Adrenal gland (tissue), 12 donors: ENCODE measurements around the gene DLAT. TPM values are rescaled to one million over a fixed set of nuclear protein-coding genes. Genes with fewer than 3 reads are reported as not detected.

ENCODE experiments used
- DNase-seq, 7 donors: peaks; one replicate each; pipeline ENCODE4 v3.0.0-alpha.2; 2019 to 2020
- H3K27ac ChIP-seq, 5 donors: fragments of 200-600 bp; sonication (generic) in 4 of 5; 1 replicate in 3 of 5; 2 replicates in 2 of 5; pipeline versions ENCODE4 v1.5.1 to v1.8.0; 2016 to 2020; ENCODE audit warnings: mild to moderate bottlenecking in 1 of 5
- H3K27me3 ChIP-seq: fragments of 200-600 bp; 2 replicates; pipeline ENCODE4 v1.8.0; 2021
- H3K36me3 ChIP-seq, 2 donors: fragments of 200-600 bp; replicated peaks in 1 of 2; 1 replicate in 1 of 2; 2 replicates in 1 of 2; pipeline versions ENCODE4 v1.5.1 to v1.8.0; 2018 to 2022
- H3K4me1 ChIP-seq, 2 donors: fragments of 200-600 bp; replicated peaks in 1 of 2; 1 replicate in 1 of 2; 2 replicates in 1 of 2; pipeline versions ENCODE4 v1.5.1 to v1.8.0; 2018 to 2021
- H3K4me3 ChIP-seq, 4 donors: fragments of 200-600 bp; sonication (generic) in 3 of 4; one replicate each; pipeline ENCODE4 v1.5.1; 2016 to 2018
- H3K9me3 ChIP-seq, 3 donors: fragments of 200-600 bp; sonication (generic) in 1 of 3; replicated peaks in 1 of 3; 1 replicate in 2 of 3; 2 replicates in 1 of 3; pipeline versions ENCODE4 v1.5.1 to v1.8.0; 2016 to 2021
- POLR2A ChIP-seq, 2 donors: fragments of 450-650 bp; IDR thresholded peaks; one replicate each; pipeline ENCODE4 v1.6.1; 2017; ENCODE audit warnings: antibody characterized with exemption in 2 of 2, mild to moderate bottlenecking in 2 of 2, moderate library complexity in 1 of 2
- WGBS, 4 donors: extraction: QIAGEN DNeasy Blood & Tissue Kit in 2 of 4; methylation state at CpG; one replicate each; pipeline versions ENCODE4 v1.1.5 to v1.1.7; 2013 to 2017; 5-methylcytosine and 5-hydroxymethylcytosine counted together
- intact Hi-C, 2 donors: fragments of 100-400 bp; cut with DNase I; formaldehyde crosslinking; loops; one replicate each; pipeline versions ENCODE4 v1.14.1 to v1.15.0; 2022 to 2023
- polyA plus RNA-seq, 3 donors: library from polyadenylated mRNA; stranded (reverse); fragments of 200-250 nt in 2 of 3; fragments of 350-450 nt in 1 of 3; fragmentation: Illumina TruSeq in 1 of 3; extraction: RNeasy Lipid Tissue Mini Kit (QIAGEN cat#74804) in 1 of 3; gene quantifications; one replicate each; pipeline ENCODE4 v1.2.3, GENCODE V29; 2013 to 2014
- total RNA-seq, 9 donors: library from RNA; depleted of rRNA in 4 of 9; stranded (reverse); fragments of >200 nt in 4 of 9; fragments of 120-200 nt in 1 of 9; fragmentation: NEBNext Ultra II Directional in 1 of 9; extraction: Animal tissue kit (Norgen Biotek cat#: 25700) in 1 of 9; gene quantifications; one replicate each; pipeline versions ENCODE4 v1.1.0 to v1.2.4, GENCODE V29; 2013 to 2023
- TF ChIP-seq, protein P1 (sequence below), 6 experiments: fragments of 450-650 bp in 4 of 6; fragments of 200-600 bp in 2 of 6; sonication (generic) in 1 of 6; IDR thresholded peaks; 1 replicate in 5 of 6; 2 replicates in 1 of 6; pipeline versions ENCODE4 v1.5.1 to v1.8.0; 2016 to 2021; ENCODE audit warnings: antibody characterized with exemption in 6 of 6, mild to moderate bottlenecking in 2 of 6, moderate library complexity in 1 of 6
- donor health status: healthy with polysubstance abuse.
- donor health status: Bipolar disorder and iron deficiency.
- donor health status: DM: yes; HTN: yes; CAD: no.
- donor health status: DM: no; HTN: no; CAD: no.
- donor health status: DM: no; HTN: no; CAD: no.
- donor health status: DM: yes; HTN: yes; CAD: no.

Gene DLAT
- total and polyA plus RNA-seq, 12 donors: 7.6 to 95.1 (median 28.6) TPM

DNA sequence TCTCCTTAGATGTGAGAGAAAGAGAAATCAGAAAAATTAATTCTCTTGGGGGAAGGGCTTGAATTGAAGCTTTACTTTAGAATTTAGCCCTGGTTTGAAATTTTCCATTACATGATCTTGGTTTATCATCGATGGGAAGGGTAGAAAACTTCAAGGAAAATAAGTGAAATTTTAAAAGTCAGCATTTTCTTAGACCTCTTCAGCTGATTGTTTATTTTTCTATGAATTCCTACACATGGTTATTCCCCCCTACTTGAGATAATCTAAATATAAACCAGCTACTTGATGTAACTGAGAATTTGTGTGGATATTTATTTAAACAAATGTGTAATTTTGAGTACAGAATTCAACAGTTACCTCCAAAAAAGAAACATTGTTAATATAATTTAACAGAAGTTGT, 37.7 kb downstream of the DLAT start:
- no peak for TF ChIP-seq POLR2A (IDR thresholded peaks at IDR 0.05)
- TF ChIP-seq, protein P1, sequence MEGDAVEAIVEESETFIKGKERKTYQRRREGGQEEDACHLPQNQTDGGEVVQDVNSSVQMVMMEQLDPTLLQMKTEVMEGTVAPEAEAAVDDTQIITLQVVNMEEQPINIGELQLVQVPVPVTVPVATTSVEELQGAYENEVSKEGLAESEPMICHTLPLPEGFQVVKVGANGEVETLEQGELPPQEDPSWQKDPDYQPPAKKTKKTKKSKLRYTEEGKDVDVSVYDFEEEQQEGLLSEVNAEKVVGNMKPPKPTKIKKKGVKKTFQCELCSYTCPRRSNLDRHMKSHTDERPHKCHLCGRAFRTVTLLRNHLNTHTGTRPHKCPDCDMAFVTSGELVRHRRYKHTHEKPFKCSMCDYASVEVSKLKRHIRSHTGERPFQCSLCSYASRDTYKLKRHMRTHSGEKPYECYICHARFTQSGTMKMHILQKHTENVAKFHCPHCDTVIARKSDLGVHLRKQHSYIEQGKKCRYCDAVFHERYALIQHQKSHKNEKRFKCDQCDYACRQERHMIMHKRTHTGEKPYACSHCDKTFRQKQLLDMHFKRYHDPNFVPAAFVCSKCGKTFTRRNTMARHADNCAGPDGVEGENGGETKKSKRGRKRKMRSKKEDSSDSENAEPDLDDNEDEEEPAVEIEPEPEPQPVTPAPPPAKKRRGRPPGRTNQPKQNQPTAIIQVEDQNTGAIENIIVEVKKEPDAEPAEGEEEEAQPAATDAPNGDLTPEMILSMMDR (IDR thresholded peaks at IDR 0.05): no peak
- no peak overlapping the region for H3K4me3 ChIP-seq
- no peaks in the 10 kb centered on the region for H3K4me1 ChIP-seq
- 71 to 83% (median 77%) methylated on average over 1 of the region's 1 CpG for WGBS, 4 donors
- no peak for DNase-seq
- no peaks in the 10 kb centered on the region for H3K9me3 ChIP-seq
- intact Hi-C loops: no loop called here
- H3K27me3 ChIP-seq: no peaks in the 10 kb centered on the region
- H3K27ac ChIP-seq: no peak overlapping the region
- peaks cover 0 to 34% of the 10 kb centered on the region in 2 donors for H3K36me3 ChIP-seq

DNA sequence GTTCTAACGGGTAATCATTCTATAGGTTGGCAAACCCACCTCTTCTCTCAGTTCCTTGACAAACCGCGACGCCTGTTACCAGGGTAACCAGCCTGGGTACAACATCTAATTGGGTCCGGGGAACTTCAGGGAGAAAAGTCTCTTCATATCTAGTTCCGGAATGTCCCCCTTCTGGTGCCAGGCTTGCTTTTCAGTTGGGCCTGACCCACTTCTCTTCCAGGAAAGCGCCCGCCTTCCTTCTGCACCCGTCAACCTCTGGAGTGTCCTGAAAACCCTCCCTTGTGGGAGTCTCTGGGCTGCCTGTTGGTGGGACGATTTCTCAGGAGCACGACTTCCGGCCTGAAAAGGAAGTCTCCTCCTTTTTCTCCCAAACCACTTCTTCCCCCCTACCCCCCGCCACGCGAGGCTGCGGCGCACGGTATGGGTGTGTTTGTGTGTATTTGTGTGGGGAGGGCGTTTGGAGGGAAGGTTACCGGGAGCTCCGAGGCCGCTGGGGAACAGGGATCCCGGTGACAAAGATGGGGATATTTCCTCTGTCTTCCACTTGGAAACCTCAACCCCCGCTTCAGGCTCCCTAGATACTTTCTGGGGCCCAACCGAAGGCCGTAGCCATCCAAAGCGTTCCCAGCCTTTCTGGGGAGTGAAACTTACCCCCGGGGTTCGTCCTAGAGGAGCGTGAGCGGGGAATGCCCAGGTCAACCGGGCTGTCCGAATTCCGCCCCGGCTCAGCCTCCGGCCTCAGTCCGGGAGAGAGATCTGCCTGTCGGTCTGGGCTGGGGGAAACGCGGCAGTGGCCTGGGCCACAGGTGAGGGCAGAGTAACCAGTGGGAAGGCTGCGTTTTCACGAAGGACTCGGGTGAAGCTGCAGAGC, 49.0 kb downstream of the DLAT start, which contains the start of the genes NKAPD1 and PIH1D2:
NKAPD1 (plus strand) TSS at position 359 of the 871 bp plus-strand sequence. CDS start 1,276 bp downstream, outside the sequence.
PIH1D2 (minus strand) TSS at position 77 of the 871 bp plus-strand sequence. CDS start 843 bp downstream, outside the sequence.
- Histone ChIP-seq H3K27ac (peak within 1 kb of the TSS; percentile 56 to 89 (median 85)), H3K4me1 (peaks cover 10 to 14% of the 10 kb centered on the region in 2 donors), H3K4me3 (peak within 1 kb of the TSS; percentile 37 to 92 (median 52)), H3K27me3 (no peaks in the 10 kb centered on the region), H3K9me3 (no peaks in the 10 kb centered on the region), H3K36me3 (peaks cover 0 to 38% of the 10 kb centered on the region in 2 donors)
- peak in 1 of 2 donors; percentile 20 for TF ChIP-seq POLR2A (IDR thresholded peaks at IDR 0.05)
- TF ChIP-seq, protein P1 (IDR thresholded peaks at IDR 0.05): peak in 4 of 6 experiments; percentile 18 to 36 (median 26)
- WGBS, 4 donors: 0 to 1% (median 0%) methylated on average over 26 to 43 of the region's 43 CpGs
- intact Hi-C loops: no loop called here
- DNase-seq: peak; percentile 76 to 88 (median 78)

DNA sequence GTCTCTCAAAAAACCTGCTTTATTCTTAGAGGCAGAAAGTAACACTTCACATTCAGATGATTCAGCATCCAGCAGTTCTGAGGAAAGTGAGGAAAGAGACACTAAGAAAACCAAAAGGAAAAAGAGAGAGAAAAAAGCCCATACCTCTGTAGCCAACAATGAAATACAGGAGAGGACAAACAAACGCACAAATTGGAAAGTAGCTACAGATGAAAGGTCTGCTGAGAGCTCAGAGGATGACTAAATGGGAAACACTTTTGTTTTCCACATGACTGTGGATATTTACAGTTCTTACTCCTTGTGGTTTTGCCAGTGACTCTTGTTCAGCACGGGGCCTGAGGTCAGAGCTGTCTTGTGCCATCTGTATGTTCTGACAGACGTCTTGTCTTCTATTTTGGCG, 57.5 kb downstream of the DLAT start:
- Histone ChIP-seq H3K36me3 (peaks cover 0 to 75% of the 10 kb centered on the region in 2 donors), H3K27ac (no peak overlapping the region), H3K4me3 (no peak overlapping the region), H3K27me3 (no peaks in the 10 kb centered on the region), H3K4me1 (peaks cover 12 to 15% of the 10 kb centered on the region in 2 donors), H3K9me3 (no peaks in the 10 kb centered on the region)
- no peak for TF ChIP-seq POLR2A (IDR thresholded peaks at IDR 0.05)
- TF ChIP-seq, protein P1 (IDR thresholded peaks at IDR 0.05): no peak
- intact Hi-C loops: loop anchor here in 1 of 2 donors (10.0 kb wide), 1 partner anchor 208 kb away; the partner anchor contains the start of genes ALG9, CFAP68 and FDXACB1
- WGBS, 4 donors: 67 to 79% (median 75%) methylated on average over 4 of the region's 4 CpGs
- no peak for DNase-seq

DNA sequence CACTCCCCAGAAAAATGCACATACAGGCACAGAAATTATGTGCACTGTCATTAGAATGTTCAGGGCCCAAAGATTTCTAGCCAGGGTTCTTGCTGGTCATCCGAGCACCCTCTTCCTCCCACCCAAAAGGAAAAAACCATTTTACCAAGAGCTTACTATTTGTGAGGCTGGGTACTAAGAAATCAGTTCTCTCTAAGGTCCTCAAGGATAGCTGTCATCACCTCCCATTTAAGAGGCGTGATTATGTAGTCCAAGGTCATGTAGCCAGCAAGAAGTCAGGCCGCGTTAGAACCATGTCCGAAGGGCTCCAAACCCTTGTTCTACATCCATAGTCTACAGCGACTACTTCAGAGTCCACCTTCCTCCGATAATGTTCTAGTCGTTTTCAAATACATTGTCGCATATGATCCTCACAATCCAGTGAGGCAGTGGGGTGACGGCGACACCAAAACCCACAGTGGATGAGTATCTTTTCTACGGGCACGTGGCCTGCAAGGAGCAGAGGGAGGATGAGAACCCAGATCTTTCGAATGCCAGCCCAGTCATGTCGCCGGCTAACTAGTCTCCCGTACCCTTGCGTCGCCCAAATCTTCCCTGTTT, 60.7 kb downstream of the DLAT start:
- Histone ChIP-seq H3K9me3 (no peaks in the 10 kb centered on the region), H3K27ac (peak overlapping the region in 4 of 5 donors; percentile 41 to 87 (median 72)), H3K27me3 (no peaks in the 10 kb centered on the region), H3K36me3 (peaks cover 0 to 72% of the 10 kb centered on the region in 2 donors), H3K4me1 (peaks cover 17 to 40% of the 10 kb centered on the region in 2 donors), H3K4me3 (peak overlapping the region; percentile 19 to 67 (median 48))
- TF ChIP-seq, protein P1 (IDR thresholded peaks at IDR 0.05): no peak
- no peak for TF ChIP-seq POLR2A (IDR thresholded peaks at IDR 0.05)
- WGBS, 4 donors: 4 to 5% (median 4%) methylated on average over 17 to 19 of the region's 19 CpGs
- DNase-seq: peak in 6 of 7 donors; percentile 32 to 65 (median 40)
- intact Hi-C loops: loop anchor here in 1 of 2 donors (10.0 kb wide), 1 partner anchor 211 kb away; the partner anchor contains the start of genes ALG9, CFAP68 and FDXACB1
